Lower leg skin (tissue), 4 donors: Measurements from ENCODE around the gene RCBTB2. TPM values are rescaled to one million over a fixed set of nuclear protein-coding genes. Genes with fewer than 3 reads are reported as not detected.
"Not testable (repeated sequence)": the region's sequence is repeated elsewhere in the genome, so short reads cannot be mapped to it uniquely, and the experiment has no call there.

Source experiments
- DNase-seq, 2 donors: peaks; one replicate each; pipeline ENCODE4 v3.0.0-alpha.2; 2019; ENCODE audit warnings: low spot score in 2 of 2
- H3K4me3 ChIP-seq: fragments of 200-600 bp; sonication (generic); 2 replicates; pipeline ENCODE4 v1.5.1; 2017; ENCODE audit warnings: mild to moderate bottlenecking, low read depth; ENCODE audit not compliant: poor library complexity, severe bottlenecking
- CTCF ChIP-seq, 3 donors: fragments of 450-650 bp; IDR thresholded peaks; one replicate each; pipeline ENCODE4 v1.5.1; 2016; ENCODE audit warnings: antibody characterized with exemption in 3 of 3, mild to moderate bottlenecking in 3 of 3, moderate library complexity in 2 of 3
- POLR2A ChIP-seq, 2 donors: fragments of 450-650 bp; IDR thresholded peaks; one replicate each; pipeline ENCODE4 v1.6.1; 2016 to 2017; ENCODE audit warnings: antibody characterized with exemption in 2 of 2, mild to moderate bottlenecking in 1 of 2, moderate library complexity in 1 of 2
- WGBS, 2 donors: methylation state at CpG; one replicate each; pipeline ENCODE4 v1.1.5; 2018; 5-methylcytosine and 5-hydroxymethylcytosine counted together
- intact Hi-C: fragments of 100-400 bp; cut with DNase I; formaldehyde crosslinking; loops from one replicate; pipeline ENCODE4 v1.15.0; 2023; ENCODE audit warnings: low total_unique reads
- total RNA-seq, 4 donors: library from RNA; depleted of rRNA; stranded (reverse); fragments of >200 nt; gene quantifications; one replicate each; pipeline ENCODE4 v1.1.0, GENCODE V29; 2016

Gene RCBTB2
- total RNA-seq, result 1 to 10 TPM; 3.5 to 6.7 (median 3.9) TPM

GRCh38 chr13:48532506-48533499 lies at the start of gene RCBTB2:
Gene RCBTB2, minus strand, starts transcription at chr13:48533080. Its CDS starts 11,141 bp downstream, at chr13:48521939.
- intact Hi-C loops, result no loop called here
- 2% methylated on average over 47 to 62 of the region's 84 CpGs for WGBS, 2 donors
- peak; percentile 97 to 99 for DNase-seq
- no peak for TF ChIP-seq CTCF (IDR thresholded peaks at IDR 0.05)
- peak in 1 of 2 donors; percentile 80 for TF ChIP-seq POLR2A (IDR thresholded peaks at IDR 0.05)
- peak within 1 kb of the TSS; percentile 65 for H3K4me3 ChIP-seq

GRCh38 chr13:48582084-48582483 lies 49.2 kb upstream of the RCBTB2 start:
- H3K4me3 ChIP-seq, result no peak overlapping the region
- DNase-seq, result no peak
- WGBS, 2 donors, result 85 to 92% methylated on average over 3 of the region's 3 CpGs
- intact Hi-C loops, result no loop called here
- TF ChIP-seq CTCF (IDR thresholded peaks at IDR 0.05) (no peak), POLR2A (IDR thresholded peaks at IDR 0.05) (no peak)

GRCh38 chr13:48580896-48581295 lies 48.0 kb upstream of the RCBTB2 start:
- no peak for DNase-seq
- intact Hi-C loops, result no loop called here
- no peak for TF ChIP-seq CTCF (IDR thresholded peaks at IDR 0.05)
- TF ChIP-seq POLR2A (IDR thresholded peaks at IDR 0.05), result no peak
- no peak overlapping the region for H3K4me3 ChIP-seq
- 55 to 61% methylated on average over 6 of the region's 6 CpGs for WGBS, 2 donors

- intact Hi-C loops, result no loop called here
- peak; percentile 86 to 92 for DNase-seq
- no peak overlapping the region for H3K4me3 ChIP-seq
- TF ChIP-seq CTCF (IDR thresholded peaks at IDR 0.05), result no peak
- no peak for TF ChIP-seq POLR2A (IDR thresholded peaks at IDR 0.05)
- WGBS, 2 donors, result 47 to 48% methylated on average over 8 of the region's 8 CpGs
Observed at GRCh38 chr13:48580185-48580803, 47.4 kb upstream of the RCBTB2 start.

- H3K4me3 ChIP-seq, DNase-seq, intact Hi-C loops: not testable (repeated sequence)
- WGBS, 2 donors, result 81% methylated on average over 1 of the region's 1 CpG
Observed at GRCh38 chr13:48579919-48580180, 47.0 kb upstream of the RCBTB2 start.

GRCh38 chr13:48579165-48579918 lies 46.5 kb upstream of the RCBTB2 start:
- TF ChIP-seq POLR2A (IDR thresholded peaks at IDR 0.05), result no peak
- no peak for TF ChIP-seq CTCF (IDR thresholded peaks at IDR 0.05)
- DNase-seq, result no peak
- 45 to 54% methylated on average over 7 of the region's 7 CpGs for WGBS, 2 donors
- intact Hi-C loops, result no loop called here
- no peak overlapping the region for H3K4me3 ChIP-seq
